ENCODE data around the gene ZSCAN18.

The ZSCAN18 gene

GRCh38 chr19:58086825-58087710 is 11.0 kb downstream of the ZSCAN18 start:
- DNase-seq (ENCODE audit: low read depth in 1 of 2, low spot score in 1 of 2) = no peak

GRCh38 chr19:58085348-58085875 is 12.6 kb downstream of the ZSCAN18 start:
- no peak for DNase-seq (ENCODE audit: low read depth in 1 of 2, low spot score in 1 of 2)

GRCh38 chr19:58084596-58085347 is 13.3 kb downstream of the ZSCAN18 start:
- no peak for DNase-seq (ENCODE audit: low read depth in 1 of 2, low spot score in 1 of 2)

GRCh38 chr19:58083021-58083420 is 15.0 kb downstream of the ZSCAN18 start:
- DNase-seq (ENCODE audit: low read depth in 1 of 2, low spot score in 1 of 2) = no peak

GRCh38 chr19:58079792-58080191 is 18.2 kb downstream of the ZSCAN18 start:
- DNase-seq (ENCODE audit: low read depth in 1 of 2, low spot score in 1 of 2) = no peak

- DNase-seq (ENCODE audit: low read depth in 1 of 2, low spot score in 1 of 2) = no peak
Measured at GRCh38 chr19:58067240-58067912, 30.7 kb downstream of the ZSCAN18 start.

- no peak for DNase-seq (ENCODE audit: low read depth in 1 of 2, low spot score in 1 of 2)
Measured at GRCh38 chr19:58063712-58064111, 34.3 kb downstream of the ZSCAN18 start.

GRCh38 chr19:58060231-58060630 is 37.8 kb downstream of the ZSCAN18 start:
- no peak for DNase-seq (ENCODE audit: low read depth in 1 of 2, low spot score in 1 of 2)

- no peak for DNase-seq (ENCODE audit: low read depth in 1 of 2, low spot score in 1 of 2)
Measured at GRCh38 chr19:58059671-58060078, 38.4 kb downstream of the ZSCAN18 start.

- DNase-seq (ENCODE audit: low read depth in 1 of 2, low spot score in 1 of 2) = peak in 1 of 2 donors; percentile 21
Measured at GRCh38 chr19:58059003-58059670, 38.9 kb downstream of the ZSCAN18 start, which contains the start of gene ZNF135. ZNF135 (plus strand) TSS chr19:58059282; CDS start chr19:58060003, 721 bp downstream.

GRCh38 chr19:58058467-58058866 is 39.6 kb downstream of the ZSCAN18 start:
- DNase-seq (ENCODE audit: low read depth in 1 of 2, low spot score in 1 of 2) = no peak

- DNase-seq (ENCODE audit: low read depth in 1 of 2, low spot score in 1 of 2) = no peak
Measured at GRCh38 chr19:58056861-58057260, 41.2 kb downstream of the ZSCAN18 start.

GRCh38 chr19:58056261-58056660 is 41.8 kb downstream of the ZSCAN18 start:
- no peak for DNase-seq (ENCODE audit: low read depth in 1 of 2, low spot score in 1 of 2)

- no peak for DNase-seq (ENCODE audit: low read depth in 1 of 2, low spot score in 1 of 2)
Measured at GRCh38 chr19:58054901-58055874, 42.8 kb downstream of the ZSCAN18 start.

- DNase-seq (ENCODE audit: low read depth in 1 of 2, low spot score in 1 of 2) = no peak
Measured at GRCh38 chr19:58053480-58054156, 44.4 kb downstream of the ZSCAN18 start.

- DNase-seq (ENCODE audit: low read depth in 1 of 2, low spot score in 1 of 2) = no peak
Measured at GRCh38 chr19:58052256-58052655, 45.8 kb downstream of the ZSCAN18 start.

GRCh38 chr19:58047672-58048071 is 50.4 kb downstream of the ZSCAN18 start:
- no peak for DNase-seq (ENCODE audit: low read depth in 1 of 2, low spot score in 1 of 2)

- DNase-seq (ENCODE audit: low read depth in 1 of 2, low spot score in 1 of 2) = no peak
Measured at GRCh38 chr19:58046856-58047255, 51.2 kb downstream of the ZSCAN18 start.
